Activated gamma-delta T cell (primary cell): ENCODE results near the gene CCDC200.
"Not testable (repeated sequence)": the region's sequence is repeated elsewhere in the genome, so short reads cannot be mapped to it uniquely, and the experiment has no call there.

Source experiments
- DNase-seq: peaks from one replicate; lab custom pipeline; 2025; lab: John Stamatoyannopoulos, UW

CCDC200 gene

DNA sequence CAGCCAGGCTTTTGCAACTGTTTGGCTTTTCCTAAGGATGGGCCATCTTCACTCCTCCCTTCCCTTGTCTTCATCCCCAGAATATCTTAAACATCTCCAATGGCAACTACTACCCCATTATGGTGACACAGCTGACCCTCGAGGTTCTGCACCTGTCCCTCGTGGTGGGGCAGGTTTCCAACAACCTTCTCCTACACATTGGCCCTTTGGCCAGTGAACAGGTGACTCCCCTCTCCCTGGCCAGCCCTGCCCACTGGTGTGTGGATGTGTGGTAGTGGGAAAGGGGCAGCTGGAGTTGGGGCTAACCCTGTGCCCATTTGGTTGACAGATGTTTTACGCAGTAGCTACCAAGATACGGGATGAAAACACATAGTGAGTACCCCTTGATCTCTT lies 12.1 kb downstream of the CCDC200 start:
- no peak for DNase-seq

DNA sequence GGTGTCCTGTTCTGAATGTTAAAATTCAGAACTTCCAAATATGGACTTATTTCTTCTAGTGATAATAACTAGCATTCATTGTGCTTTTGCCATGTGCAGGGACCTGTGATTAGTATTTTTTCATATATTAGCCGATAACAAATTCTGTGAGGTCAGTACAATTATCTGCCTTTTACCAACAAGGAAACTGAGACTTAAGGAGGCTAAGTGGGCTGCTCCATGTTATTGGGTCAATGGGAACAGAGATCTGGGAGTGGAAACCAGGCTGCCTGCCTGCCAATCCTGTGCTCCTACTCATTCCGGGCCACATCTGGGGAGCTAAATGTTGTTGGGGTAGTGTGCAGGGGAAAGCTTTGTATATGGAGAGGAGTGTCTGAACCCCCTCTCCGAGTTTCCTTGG lies 13.1 kb downstream of the CCDC200 start:
- DNase-seq, result no peak

DNA sequence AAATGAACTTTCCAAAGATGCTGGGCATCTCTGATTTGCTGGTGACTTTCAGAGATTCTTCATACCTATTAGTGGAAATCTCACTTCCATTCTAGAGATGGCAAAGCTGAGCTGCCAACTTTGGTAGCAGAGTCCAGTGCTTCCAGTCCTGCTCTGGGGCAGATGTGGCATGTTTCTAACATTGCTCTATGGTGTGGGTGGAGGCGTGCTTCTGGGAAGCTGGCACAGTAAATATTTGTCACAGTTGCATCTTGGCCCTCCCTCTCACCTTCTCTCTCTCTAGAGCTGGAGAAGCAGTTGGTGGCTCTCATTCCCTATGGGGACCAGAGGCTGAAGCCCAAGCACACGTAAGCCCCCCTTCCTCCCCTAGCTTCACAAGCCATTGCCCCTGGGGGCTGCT lies 14.9 kb downstream of the CCDC200 start:
- DNase-seq, result no peak

DNA sequence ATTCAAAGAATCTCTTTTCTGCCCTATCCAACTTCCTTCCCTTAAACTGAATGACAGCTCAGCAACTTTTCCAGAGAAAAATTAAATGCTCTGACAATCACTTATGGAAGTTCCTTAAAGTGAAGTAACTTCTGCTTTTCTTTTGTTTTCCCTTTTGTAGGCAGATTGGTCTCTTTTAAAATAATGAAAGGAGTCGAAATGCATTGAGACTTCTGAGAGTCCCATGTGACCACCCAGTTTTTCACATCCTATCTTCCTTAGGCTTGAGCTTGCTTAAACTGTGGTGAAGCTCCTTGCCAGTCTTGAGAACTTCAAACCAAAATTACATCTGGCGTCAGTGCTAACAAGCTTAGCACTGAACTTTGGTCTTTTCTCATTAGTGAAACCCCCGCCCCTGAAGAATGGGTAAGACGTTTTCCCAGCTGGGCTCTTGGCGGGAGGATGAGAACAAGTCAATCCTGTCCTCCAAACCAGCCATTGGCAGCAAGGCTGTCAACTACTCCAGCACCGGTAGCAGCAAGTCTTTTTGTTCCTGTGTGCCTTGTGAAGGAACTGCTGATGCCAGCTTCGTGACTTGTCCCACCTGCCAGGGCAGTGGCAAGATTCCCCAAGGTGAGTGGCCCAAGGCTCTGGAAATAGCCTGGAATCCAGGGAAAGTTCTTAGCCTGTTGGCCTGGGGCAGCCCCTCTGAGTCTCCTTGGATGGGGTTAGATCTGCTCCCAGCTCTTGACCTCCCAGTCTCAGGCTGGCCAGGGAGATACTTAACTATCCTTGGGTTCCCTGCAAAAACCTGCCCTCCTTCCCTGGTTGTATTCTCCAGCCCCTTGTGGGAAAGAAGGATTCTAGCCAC lies 15.6 kb downstream of the CCDC200 start:
- DNase-seq, result no peak

DNA sequence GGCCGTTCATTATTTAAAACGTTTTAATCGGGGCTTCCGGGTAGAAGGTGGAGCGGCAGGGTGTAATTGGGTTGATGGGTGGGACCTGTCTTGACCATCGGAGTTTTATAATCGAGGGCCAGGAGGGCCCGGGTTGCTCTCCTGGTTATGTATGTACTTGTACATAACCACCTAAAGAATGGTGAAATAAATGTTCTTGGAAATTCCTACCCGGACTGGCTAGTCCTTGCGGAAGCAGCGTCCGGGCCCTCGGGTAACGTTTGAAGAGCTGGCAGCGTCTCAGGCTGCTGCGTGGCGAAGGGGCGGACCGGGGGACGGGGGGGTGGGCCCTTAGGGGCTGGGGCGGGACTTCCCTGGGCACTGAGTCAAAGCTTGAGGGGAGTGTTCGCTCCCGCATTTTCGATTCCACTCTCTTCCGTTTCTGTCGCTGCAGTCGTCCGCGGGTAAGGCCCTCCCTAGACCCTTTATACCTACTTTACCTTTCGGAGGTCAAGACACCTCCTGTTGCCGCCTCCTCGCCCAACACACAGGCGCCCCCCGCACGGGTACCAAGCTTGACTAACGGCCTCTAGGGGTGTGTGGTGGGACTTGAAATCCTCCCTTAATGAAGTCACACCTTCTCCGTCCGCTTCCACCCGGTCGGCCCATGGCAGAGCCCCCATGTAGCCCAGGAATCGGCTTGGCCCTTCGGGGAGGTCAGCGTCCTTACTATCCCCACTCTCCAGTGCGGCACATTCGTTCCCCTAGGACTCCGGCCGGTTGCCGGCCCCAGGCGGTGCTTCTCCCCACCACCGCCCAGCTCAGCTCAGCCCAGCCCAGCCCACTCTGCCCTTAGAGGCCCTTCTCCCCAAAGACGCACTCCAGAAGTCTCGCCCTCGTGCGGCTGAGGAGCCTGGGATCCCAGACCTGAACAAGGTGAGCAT lies 16.7 kb downstream of the CCDC200 start, which contains the start of gene TMEM106A:
TSS of gene TMEM106A (plus strand) at position 396 of the 923 bp plus-strand sequence. CDS start 1,167 bp downstream, outside the sequence.
- DNase-seq, result peak; percentile 31

DNA sequence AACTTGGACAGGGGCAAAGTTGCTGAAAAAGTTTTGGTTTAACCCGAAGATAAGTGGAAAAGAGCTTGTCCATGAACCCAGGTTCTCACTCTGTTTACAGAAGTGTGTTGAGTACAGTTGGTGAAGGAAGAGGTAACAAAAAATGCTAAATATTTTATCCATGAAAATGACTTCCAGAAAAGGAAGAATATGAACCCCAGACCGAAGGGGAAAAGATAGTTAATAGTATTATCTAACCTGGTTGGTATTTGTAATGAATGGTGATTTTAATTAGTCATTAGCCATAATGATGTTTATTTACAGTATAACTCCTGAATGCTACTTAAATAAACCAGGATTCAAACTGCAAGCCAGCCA lies 17.3 kb downstream of the CCDC200 start:
- DNase-seq, result no peak

DNA sequence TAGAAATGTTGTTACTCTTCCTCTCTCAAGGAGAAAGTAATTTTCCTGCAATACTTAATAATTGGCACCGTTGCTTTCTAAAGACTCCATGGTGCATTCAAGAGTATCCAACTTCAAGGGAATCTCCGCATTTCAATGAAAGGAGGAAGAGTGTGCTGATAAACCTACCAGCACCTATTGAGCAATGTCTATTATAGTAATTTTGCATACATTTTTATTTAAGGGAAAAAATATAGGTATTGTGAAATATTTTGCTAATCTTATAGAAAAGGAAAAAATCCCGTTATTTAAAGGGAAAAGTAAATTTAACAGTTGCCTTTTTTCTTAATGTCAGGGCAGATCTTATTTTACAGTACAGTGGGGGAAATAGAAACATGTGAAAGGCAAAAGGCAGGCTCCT lies 17.8 kb downstream of the CCDC200 start:
- no peak for DNase-seq

DNA sequence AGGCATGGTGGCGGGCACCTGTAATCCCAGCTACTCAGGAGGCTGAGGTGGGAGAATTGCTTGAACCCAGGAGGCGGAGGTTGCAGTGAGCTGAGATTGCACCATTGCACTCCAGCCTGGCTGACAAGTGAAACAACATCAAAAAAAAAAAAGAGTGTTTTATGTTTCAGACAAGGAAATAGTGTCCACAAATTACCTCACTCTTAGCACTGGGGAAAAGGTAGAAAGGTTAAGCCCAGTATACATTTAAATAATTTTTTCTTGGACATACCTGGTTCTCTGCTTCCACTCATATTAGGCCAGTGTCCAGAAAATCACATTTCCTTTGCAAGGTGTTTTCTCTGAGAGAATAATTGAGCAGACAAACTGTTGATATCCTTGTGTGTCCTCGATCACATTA lies 25.4 kb downstream of the CCDC200 start:
- DNase-seq, result not testable (repeated sequence)

DNA sequence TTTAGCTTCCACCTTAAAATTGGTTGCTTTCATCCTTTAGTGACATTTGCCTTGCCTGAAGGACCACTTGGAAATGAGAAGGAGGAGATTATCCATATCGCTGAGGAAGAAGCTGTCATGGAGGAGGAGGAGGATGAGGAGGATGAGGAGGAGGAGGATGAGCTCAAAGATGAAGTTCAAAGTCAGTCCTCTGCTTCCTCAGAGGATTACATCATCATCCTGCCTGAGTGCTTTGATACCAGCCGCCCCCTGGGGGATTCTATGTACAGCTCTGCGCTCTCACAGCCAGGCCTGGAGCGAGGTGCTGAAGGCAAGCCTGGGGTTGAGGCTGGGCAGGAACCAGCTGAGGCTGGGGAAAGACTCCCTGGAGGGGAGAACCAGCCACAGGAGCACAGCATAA lies 28.3 kb downstream of the CCDC200 start:
- DNase-seq, result no peak

DNA sequence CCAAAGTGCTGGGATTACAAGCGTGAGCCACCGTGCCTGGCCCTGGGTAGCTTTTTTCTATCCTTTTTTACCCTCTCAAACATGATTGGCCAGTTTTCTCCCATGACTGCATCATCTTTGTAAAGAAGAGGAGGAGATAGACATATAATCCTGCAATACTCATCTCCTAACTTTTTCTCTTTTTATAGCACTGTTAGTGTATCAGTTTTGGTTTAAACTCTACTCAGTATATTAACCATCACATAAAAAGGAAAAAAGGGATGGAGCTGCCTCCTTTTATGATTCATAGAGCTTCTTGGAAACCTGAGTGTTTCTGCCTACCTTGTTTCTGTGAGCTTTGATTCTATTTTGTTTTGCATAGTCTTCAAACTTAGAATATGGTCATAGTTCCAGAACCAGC lies 28.8 kb downstream of the CCDC200 start:
- DNase-seq, result no peak

DNA sequence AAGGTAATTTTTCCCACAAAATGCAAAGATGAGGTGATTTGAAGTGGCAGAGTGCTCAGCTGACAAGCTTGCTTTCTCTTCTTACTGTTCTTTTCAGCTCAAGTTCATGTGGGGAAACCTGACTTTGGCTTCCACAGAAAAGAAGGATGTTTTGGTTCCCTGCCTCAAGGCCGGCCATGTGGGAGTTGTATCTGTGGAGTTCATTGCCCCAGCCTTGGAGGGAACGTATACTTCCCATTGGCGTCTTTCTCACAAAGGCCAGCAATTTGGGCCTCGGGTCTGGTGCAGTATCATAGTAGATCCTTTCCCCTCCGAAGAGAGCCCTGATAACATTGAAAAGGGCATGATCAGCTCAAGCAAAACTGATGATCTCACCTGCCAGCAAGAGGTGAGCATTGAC lies 35.2 kb downstream of the CCDC200 start:
- DNase-seq, result no peak

DNA sequence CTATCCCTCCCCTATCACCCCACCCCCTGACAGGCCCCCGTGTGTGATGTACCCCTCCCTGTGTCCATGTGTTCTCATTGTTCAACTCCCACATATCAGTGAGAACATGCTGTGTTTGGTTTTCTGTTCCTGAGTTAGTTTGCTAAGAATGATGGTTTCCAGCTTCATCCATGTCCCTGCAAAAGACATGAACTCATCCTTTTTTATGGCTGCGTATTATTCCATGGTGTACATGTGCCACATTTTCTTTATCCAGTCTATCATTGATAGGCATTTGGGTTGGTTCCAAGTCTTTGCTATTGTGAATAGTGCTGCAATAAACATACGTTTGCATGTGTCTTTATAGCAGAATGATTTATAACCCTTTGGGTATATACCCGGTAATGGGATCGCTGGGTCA lies 41.8 kb downstream of the CCDC200 start:
- not testable (repeated sequence) for DNase-seq

DNA sequence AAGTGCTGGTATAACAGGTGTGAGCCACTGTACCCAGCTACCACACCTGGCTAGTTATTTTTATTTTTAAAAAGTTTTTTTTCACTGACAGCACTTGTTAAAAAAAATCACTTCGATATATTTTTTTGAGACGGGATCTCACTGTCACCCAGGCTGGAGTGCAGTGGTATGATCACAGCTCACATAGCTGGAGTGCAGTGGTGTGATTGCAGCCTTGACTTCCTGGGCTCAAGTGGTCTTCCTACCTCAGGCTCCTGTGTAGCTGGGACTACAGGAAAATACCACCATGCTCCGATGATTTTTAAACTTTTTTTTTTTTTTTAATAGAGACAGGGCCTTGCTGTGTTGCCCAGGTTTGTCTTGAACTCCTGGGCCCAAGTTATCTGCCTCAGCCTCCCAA lies 44.5 kb downstream of the CCDC200 start:
- no peak for DNase-seq

DNA sequence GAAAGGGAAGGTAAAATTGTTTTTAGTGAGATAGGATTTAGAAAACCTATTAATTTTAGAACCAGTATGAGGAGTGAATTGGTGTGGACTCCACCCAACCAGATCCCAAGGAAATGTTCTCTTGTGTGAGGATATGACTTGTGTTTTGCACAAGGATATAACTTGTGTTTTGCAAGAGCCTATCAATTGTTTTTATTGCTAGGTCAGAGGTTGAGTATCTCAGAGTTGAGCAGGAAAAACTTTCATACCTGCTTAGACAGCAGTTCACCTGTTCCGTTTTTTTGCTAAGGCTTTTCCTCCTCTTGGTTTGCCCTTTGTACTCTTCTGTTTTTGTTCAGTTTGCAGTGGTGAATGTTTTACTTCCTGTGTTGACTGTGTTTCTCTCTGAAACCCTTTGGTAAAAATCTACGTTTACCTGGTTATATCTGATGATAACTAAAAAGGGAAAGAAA lies 52.3 kb downstream of the CCDC200 start:
- no peak for DNase-seq

DNA sequence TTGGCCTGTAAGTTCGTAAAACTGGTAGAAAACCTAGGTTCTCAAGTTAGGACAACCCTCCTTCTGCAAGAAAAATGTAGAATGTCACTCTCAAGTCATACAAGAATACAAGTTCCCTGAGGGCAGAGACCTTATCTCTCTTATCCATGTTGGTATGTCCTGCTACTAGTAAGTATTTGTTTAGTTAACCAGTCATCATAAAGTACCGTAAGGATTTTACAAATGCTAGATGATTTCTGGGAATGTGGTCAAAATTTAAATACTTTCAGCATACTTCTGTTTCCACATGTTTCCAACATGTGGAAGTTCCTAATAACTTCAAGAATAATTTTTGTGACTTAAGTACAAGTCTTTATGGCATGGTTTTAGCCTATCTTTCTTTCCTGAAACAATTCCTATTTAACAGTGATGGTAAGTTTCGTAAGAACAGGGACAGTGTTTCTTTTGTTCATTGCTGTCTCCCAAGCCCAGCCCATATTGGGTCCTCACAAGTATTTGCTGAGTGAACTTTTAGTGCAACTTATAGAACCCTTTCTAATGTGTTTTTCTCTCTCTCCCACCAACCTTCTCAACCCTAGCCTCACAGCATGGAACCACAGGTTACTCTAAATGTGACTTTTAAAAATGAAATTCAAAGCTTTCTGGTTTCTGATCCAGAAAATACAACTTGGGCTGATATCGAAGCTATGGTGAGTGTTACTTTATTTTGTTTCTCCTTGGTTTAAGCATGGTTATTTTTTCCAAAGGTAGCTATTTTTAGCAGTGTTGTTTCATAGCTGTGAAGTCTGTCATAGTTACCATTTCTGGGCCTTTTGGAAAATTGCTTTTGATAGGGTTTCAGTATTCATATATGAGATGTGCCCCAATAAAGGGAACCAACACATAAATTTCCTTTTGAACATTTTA lies 53.0 kb downstream of the CCDC200 start:
- no peak for DNase-seq

DNA sequence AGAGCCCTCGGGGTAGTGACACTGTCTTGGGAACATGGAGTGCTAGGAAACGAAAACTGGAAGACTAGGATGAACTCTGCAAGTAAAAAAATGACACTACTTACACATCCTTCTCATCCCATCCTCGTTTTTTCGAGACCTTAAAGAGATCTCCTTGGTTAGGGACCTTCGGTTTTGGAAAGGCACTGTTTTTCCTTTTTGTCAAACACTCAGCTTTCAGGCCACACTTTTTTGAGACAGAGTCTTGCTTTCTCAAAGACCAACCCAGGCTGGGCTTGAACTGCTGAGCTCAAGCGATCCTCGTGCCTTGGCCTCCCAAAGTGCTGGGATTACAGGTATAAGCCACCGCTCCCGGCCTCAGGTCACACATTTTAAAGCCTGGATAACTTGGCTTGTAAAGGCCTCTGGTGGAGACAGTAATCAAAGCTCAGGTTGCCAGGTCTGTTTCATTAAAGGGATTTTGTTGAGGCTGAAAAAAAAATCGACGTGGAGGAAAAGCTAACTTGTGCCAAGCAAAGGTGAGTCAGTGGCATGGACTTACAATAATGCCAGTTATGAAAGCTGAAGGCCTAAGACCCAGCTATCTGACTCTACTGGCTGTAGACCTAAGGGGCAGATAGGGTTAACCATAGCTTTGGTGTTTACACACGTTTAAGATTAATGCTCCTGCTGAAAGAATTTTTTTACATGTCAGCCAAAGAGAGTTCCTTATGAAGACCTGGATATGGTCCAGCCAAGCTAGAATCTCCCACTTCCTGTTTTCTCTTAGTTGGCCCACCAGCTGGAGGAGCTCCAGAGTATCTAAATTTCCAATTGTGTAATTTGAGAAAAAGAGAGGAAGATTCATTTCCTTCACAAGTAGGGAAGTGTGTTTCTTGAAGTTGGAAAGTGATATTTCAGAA lies 56.6 kb downstream of the CCDC200 start:
- no peak for DNase-seq
